GM23338 (cell line): ENCODE data around the gene ERRFI1. TPM values are rescaled to one million over a fixed set of nuclear protein-coding genes. Genes with fewer than 3 reads are reported as not detected.

ENCODE experiments used
- ATAC-seq: fragments of 200-7000 bp; cut with Tn5 transposase; 3 replicates; pipeline ENCODE4 v1.9.1; 2020
- DNase-seq: peaks from one replicate; pipeline ENCODE4 v3.0.0-alpha.2; 2015; ENCODE audit warnings: low spot score
- H2AFZ ChIP-seq: fragments of 200-600 bp; sonication (generic); 2 replicates; pipeline ENCODE4 v1.8.0; 2016; ENCODE audit warnings: antibody characterized with exemption, mild to moderate bottlenecking, moderate library complexity
- H3F3A ChIP-seq: fragments of 200-600 bp; sonication (generic); replicated peaks from 2 replicates; pipeline ENCODE4 v1.8.0; 2017; ENCODE audit warnings: antibody characterized with exemption, mixed run types, low read depth
- H3K27ac ChIP-seq: fragments of 200-600 bp; sonication (generic); 2 replicates; pipeline ENCODE4 v1.6.1; 2016; ENCODE audit warnings: low read depth
- H3K27me3 ChIP-seq: fragments of 200-600 bp; sonication (generic); 2 replicates; pipeline ENCODE4 v1.8.0; 2016; ENCODE audit warnings: mild to moderate bottlenecking, mixed run types, moderate library complexity; ENCODE audit not compliant: insufficient read depth
- H3K36me3 ChIP-seq: fragments of 200-600 bp; sonication (generic); 2 replicates; pipeline ENCODE4 v1.8.0; 2016; ENCODE audit warnings: mild to moderate bottlenecking; ENCODE audit not compliant: insufficient read depth
- H3K4me1 ChIP-seq: fragments of 200-600 bp; sonication (generic); 2 replicates; pipeline ENCODE4 v1.8.0; 2016; ENCODE audit warnings: mild to moderate bottlenecking, moderate library complexity; ENCODE audit not compliant: insufficient read depth
- H3K4me2 ChIP-seq: fragments of 200-600 bp; sonication (generic); 2 replicates; pipeline ENCODE4 v1.7.1; 2017; ENCODE audit warnings: mixed run types
- H3K4me3 ChIP-seq: fragments of 200-600 bp; sonication (generic); 2 replicates; pipeline ENCODE4 v1.6.1; 2016; ENCODE audit warnings: mixed run types
- H3K79me2 ChIP-seq: fragments of 200-600 bp; sonication (generic); replicated peaks from 2 replicates; pipeline ENCODE4 v1.8.0; 2017; ENCODE audit warnings: mild to moderate bottlenecking; ENCODE audit not compliant: insufficient read depth
- H3K9me2 ChIP-seq: fragments of 200-600 bp; sonication (generic); 2 replicates; pipeline ENCODE4 v1.8.0; 2017; ENCODE audit not compliant: insufficient read depth
- H4K20me1 ChIP-seq: fragments of 200-600 bp; sonication (generic); replicated peaks from 2 replicates; pipeline ENCODE4 v1.8.0; 2017; ENCODE audit warnings: mild to moderate bottlenecking; ENCODE audit not compliant: insufficient read depth
- H3K27ac Mint-ChIP-seq: 2 replicates; pipeline ENCODE4 v1.8.0; 2020; ENCODE audit warnings: inconsistent platforms, mild to moderate bottlenecking, moderate library complexity, mixed read lengths
- H3K27me3 Mint-ChIP-seq: 3 replicates; pipeline ENCODE4 v1.8.0; 2022; ENCODE audit warnings: low read depth, mild to moderate bottlenecking, moderate library complexity, mixed read lengths, inconsistent platforms; ENCODE audit not compliant: insufficient read depth, poor library complexity
- H3K36me3 Mint-ChIP-seq: 3 replicates; pipeline ENCODE4 v1.8.0; 2021; ENCODE audit warnings: low read depth, mild to moderate bottlenecking, inconsistent platforms, moderate library complexity, mixed read lengths
- H3K4me1 Mint-ChIP-seq: 3 replicates; pipeline ENCODE4 v1.8.0; 2020; ENCODE audit warnings: mild to moderate bottlenecking, inconsistent platforms, mixed read lengths
- H3K4me3 Mint-ChIP-seq: 3 replicates; pipeline ENCODE4 v1.8.0; 2021; ENCODE audit warnings: moderate library complexity, mild to moderate bottlenecking, inconsistent platforms, mixed read lengths
- H3K9me3 Mint-ChIP-seq: 3 replicates; pipeline ENCODE4 v1.8.0; 2020; ENCODE audit warnings: moderate library complexity, mild to moderate bottlenecking, inconsistent platforms, mixed read lengths
- CTCF ChIP-seq, 2 experiments: fragments of 200-600 bp in 1 of 2; sonication (generic) in 1 of 2; conservative IDR thresholded peaks; 2 replicates each; pipeline versions ENCODE4 v1.5.1 to v1.6.1; 2016 to 2017; ENCODE audit warnings: antibody characterized with exemption in 2 of 2, low read depth in 2 of 2, mild to moderate bottlenecking in 2 of 2, moderate library complexity in 1 of 2
- EZH2phosphoT487 ChIP-seq: fragments of 200-600 bp; sonication (generic); IDR thresholded peaks from one replicate; pipeline ENCODE4 v1.8.1; 2018; ENCODE audit warnings: antibody characterized with exemption; ENCODE audit not compliant: unreplicated experiment
- ZNF114 ChIP-seq: fragments of 250-450 bp; sonication (Bioruptor Pico); IDR thresholded peaks from 2 replicates; pipeline ENCODE4 v1.5.0; 2020; ENCODE audit warnings: mild to moderate bottlenecking, moderate library complexity
- ZNF462 ChIP-seq: fragments of 250-450 bp; sonication (Bioruptor Pico); IDR thresholded peaks from 2 replicates; pipeline ENCODE4 v1.5.0; 2020; ENCODE audit warnings: mild to moderate bottlenecking, moderate library complexity
- polyA plus RNA-seq: library from polyadenylated mRNA; unstranded; fragments of >200 nt; fragmentation: Nextera tagmentation; extraction: Ambion mirVana; gene quantifications from 2 replicates; pipeline ENCODE4 v1.2.1, GENCODE V29; 2016
- total RNA-seq: library from RNA; depleted of rRNA; stranded (reverse); fragments of >200 nt; shearing (Covaris generic); gene quantifications from 2 replicates; pipeline ENCODE4 v1.2.3, GENCODE V29; 2014

Gene ERRFI1
- total and polyA plus RNA-seq, 2 experiments from 2014 or later, result 22.9 to 59.8 TPM

- H3K4me1 ChIP-seq, result no peaks in the 10 kb centered on the region
- no peaks in the 10 kb centered on the region for H3F3A ChIP-seq
- peak; percentile 92 for DNase-seq
- Mint-ChIP-seq H3K4me3 (no peak overlapping the region), H3K4me1 (peaks cover 2% of the 10 kb centered on the region; the same call in 1 of the 3 replicates), H3K27me3 (peaks cover 8% of the 10 kb centered on the region), H3K9me3 (no peaks in the 10 kb centered on the region), H3K36me3 (peaks cover 77% of the 10 kb centered on the region), H3K27ac (no peak overlapping the region)
- H4K20me1 ChIP-seq, result peaks cover 14% of the 10 kb centered on the region
- ATAC-seq, result peak; percentile 100
- no peak overlapping the region for H3K4me2 ChIP-seq
- H3K79me2 ChIP-seq, result peaks cover 28% of the 10 kb centered on the region
- H3K27ac ChIP-seq, result no peak overlapping the region
- TF ChIP-seq EZH2phosphoT487, result no peak
- TF ChIP-seq CTCF (conservative IDR thresholded peaks at IDR 0.05; ENCODE audit: low read depth in 2 of 2), result peak; percentile 96 to 99
- TF ChIP-seq ZNF462 (CRISPR knock-in tag), result peak; percentile 65; the same call in 1 of the 2 replicates
- TF ChIP-seq ZNF114, result no peak
- H3K4me3 ChIP-seq, result no peak overlapping the region
- no peaks in the 10 kb centered on the region for H3K27me3 ChIP-seq
- H3K9me2 ChIP-seq, result no peaks in the 10 kb centered on the region
- H2AFZ ChIP-seq, result no peak overlapping the region
- H3K36me3 ChIP-seq, result peaks cover 29% of the 10 kb centered on the region
Measured at GRCh38 chr1:7975212-7975865, 50.8 kb downstream of the ERRFI1 start.
